ENCODE data around the gene NEAT1. TPM values are rescaled to one million over a fixed set of nuclear protein-coding genes. Genes with fewer than 3 reads are reported as not detected.

Gene NEAT1
- polyA plus RNA-seq, 3 donors: 0.90 to 293 (median 1.3) TPM

DNA sequence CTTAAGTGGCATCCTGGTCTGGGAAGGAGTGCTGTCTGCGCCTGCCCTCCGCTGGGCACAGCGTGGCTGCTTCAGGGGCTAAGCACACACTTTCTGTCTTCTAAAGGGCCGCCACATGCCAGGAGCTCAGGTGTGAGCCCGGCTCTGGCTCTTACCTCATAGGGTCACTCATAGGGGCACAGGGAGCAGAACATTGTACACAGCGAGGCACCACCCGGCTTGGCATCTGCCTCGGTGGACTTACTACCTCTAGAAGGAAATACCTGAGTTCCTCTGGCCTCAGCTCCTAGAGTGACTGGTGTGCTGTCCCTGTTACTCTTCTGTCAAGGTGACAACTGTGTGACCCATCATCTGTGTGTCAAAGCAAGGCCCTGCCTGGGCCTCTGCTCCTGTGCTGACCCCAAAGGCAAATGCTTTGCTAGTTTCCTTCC, 13.4 kb downstream of the NEAT1 start:
- peaks cover 100% of the 10 kb centered on the region for H4K20me1 ChIP-seq (ENCODE audit: insufficient read depth, low read length)
- peaks cover 84 to 87% of the 10 kb centered on the region in 2 donors for H3K36me3 Mint-ChIP-seq
- H3K4me1 ChIP-seq (ENCODE audit: control insufficient read depth in 1 of 2, insufficient read depth in 2 of 2, low read length in 2 of 2): peaks cover 52 to 93% of the 10 kb centered on the region in 2 donors

DNA sequence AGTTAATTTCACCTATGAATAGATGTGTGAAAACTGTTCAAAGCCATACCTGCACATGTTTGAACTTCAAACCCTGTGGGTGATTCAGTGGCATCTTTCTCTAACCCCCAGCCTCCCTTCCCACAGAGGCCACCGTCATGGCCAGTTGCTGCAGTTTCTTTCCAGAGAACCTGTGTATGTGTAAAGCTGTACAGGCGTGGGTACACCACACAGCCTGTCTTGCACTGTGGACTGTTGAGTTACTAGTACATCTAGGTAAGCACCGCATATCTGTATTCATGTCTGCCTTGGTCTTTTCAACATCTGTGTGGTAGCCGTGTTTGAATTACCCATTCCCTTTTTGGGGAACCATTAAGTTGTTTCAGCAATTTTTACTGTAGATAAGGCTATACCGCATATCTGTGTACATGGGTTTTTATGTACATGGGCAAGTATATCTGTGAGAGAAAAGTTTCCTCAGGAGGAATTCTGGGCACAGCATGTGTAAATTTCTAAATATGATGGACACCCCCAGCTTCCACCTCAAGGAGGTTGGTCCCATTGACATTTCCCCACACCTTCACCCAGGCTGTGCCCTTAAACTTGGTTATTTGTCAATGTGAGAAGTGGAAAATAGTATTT, 13.9 kb downstream of the NEAT1 start:
- peaks cover 0 to under 1% (median 0%) of the 10 kb centered on the region in 3 donors for H3K27me3 Mint-ChIP-seq (ENCODE audit: low read depth in 3 of 3)
- H3K4me3 Mint-ChIP-seq: peak overlapping the region in 1 of 2 donors; percentile 62
- peaks cover 91% of the 10 kb centered on the region for H3K4me1 Mint-ChIP-seq
- Histone ChIP-seq H2AFZ (ENCODE audit: insufficient read depth, low read depth, low read length, poor library complexity, severe bottlenecking) (no peak overlapping the region), H3K4me2 (replicated peaks; ENCODE audit: extremely low read depth, low read length, poor library complexity, severe bottlenecking) (peak overlapping the region; percentile 17), H3K27ac (ENCODE audit: low read depth in 1 of 2, low read length in 2 of 2) (peak overlapping the region in 1 of 2 donors; percentile 35), H3K79me2 (ENCODE audit: insufficient read depth, low read length) (peaks cover 88% of the 10 kb centered on the region), H3K36me3 (replicated peaks in 1 of 2; ENCODE audit: control insufficient read depth in 1 of 2, insufficient read depth in 2 of 2, low read length in 2 of 2) (peaks cover 51 to 73% of the 10 kb centered on the region in 2 donors), H4K20me1 (ENCODE audit: insufficient read depth, low read length) (peaks cover 100% of the 10 kb centered on the region), H3K27me3 (ENCODE audit: control insufficient read depth in 2 of 2, insufficient read depth in 2 of 2, low read length in 2 of 2) (no peaks in the 10 kb centered on the region), H3K4me1 (ENCODE audit: control insufficient read depth in 1 of 2, insufficient read depth in 2 of 2, low read length in 2 of 2) (peaks cover 54 to 93% of the 10 kb centered on the region in 2 donors), H3K4me3 (replicated peaks in 1 of 3; ENCODE audit: low read depth in 2 of 3, low read length in 3 of 3) (peak overlapping the region in 2 of 3 experiments; percentile 31 to 100), H3K9me3 (replicated peaks in 1 of 2; ENCODE audit: control insufficient read depth in 1 of 2, insufficient read depth in 1 of 2, low read length in 2 of 2) (no peaks in the 10 kb centered on the region), H3K9ac (ENCODE audit: insufficient read depth, low read length, poor library complexity, severe bottlenecking) (no peak overlapping the region)
- H3K9me3 Mint-ChIP-seq: no peaks in the 10 kb centered on the region
- peak overlapping the region in 4 of 7 donors; percentile 19 to 63 (median 26) for H3K27ac Mint-ChIP-seq
- intact Hi-C loops (cut with micrococcal nuclease): no loop called here
- TF ChIP-seq, protein P1, sequence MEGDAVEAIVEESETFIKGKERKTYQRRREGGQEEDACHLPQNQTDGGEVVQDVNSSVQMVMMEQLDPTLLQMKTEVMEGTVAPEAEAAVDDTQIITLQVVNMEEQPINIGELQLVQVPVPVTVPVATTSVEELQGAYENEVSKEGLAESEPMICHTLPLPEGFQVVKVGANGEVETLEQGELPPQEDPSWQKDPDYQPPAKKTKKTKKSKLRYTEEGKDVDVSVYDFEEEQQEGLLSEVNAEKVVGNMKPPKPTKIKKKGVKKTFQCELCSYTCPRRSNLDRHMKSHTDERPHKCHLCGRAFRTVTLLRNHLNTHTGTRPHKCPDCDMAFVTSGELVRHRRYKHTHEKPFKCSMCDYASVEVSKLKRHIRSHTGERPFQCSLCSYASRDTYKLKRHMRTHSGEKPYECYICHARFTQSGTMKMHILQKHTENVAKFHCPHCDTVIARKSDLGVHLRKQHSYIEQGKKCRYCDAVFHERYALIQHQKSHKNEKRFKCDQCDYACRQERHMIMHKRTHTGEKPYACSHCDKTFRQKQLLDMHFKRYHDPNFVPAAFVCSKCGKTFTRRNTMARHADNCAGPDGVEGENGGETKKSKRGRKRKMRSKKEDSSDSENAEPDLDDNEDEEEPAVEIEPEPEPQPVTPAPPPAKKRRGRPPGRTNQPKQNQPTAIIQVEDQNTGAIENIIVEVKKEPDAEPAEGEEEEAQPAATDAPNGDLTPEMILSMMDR (IDR thresholded peaks at IDR 0.05): no peak
- 100% methylated on average over 4 of the region's 5 CpGs for WGBS (ENCODE audit: insufficient coverage)
- H3K36me3 Mint-ChIP-seq: peaks cover 85 to 89% of the 10 kb centered on the region in 2 donors
- DNase-seq: no peak

More for the DNA sequence above, 13.4 kb downstream of the NEAT1 start:
- no peak for DNase-seq
- intact Hi-C loops (cut with micrococcal nuclease): no loop called here
- Histone ChIP-seq H3K27me3 (ENCODE audit: control insufficient read depth in 2 of 2, insufficient read depth in 2 of 2, low read length in 2 of 2) (no peaks in the 10 kb centered on the region), H3K79me2 (ENCODE audit: insufficient read depth, low read length) (peaks cover 88% of the 10 kb centered on the region), H3K4me2 (replicated peaks; ENCODE audit: extremely low read depth, low read length, poor library complexity, severe bottlenecking) (peak overlapping the region; percentile 17), H3K27ac (ENCODE audit: low read depth in 1 of 2, low read length in 2 of 2) (peak overlapping the region; percentile 6 to 35), H3K9me3 (replicated peaks in 1 of 2; ENCODE audit: control insufficient read depth in 1 of 2, insufficient read depth in 1 of 2, low read length in 2 of 2) (no peaks in the 10 kb centered on the region), H3K4me3 (replicated peaks in 1 of 3; ENCODE audit: low read depth in 2 of 3, low read length in 3 of 3) (peak overlapping the region in 2 of 3 experiments; percentile 31 to 100), H2AFZ (ENCODE audit: insufficient read depth, low read depth, low read length, poor library complexity, severe bottlenecking) (no peak overlapping the region), H3K9ac (ENCODE audit: insufficient read depth, low read length, poor library complexity, severe bottlenecking) (no peak overlapping the region), H3K36me3 (replicated peaks in 1 of 2; ENCODE audit: control insufficient read depth in 1 of 2, insufficient read depth in 2 of 2, low read length in 2 of 2) (peaks cover 51 to 75% of the 10 kb centered on the region in 2 donors)
- peak overlapping the region in 4 of 7 donors; percentile 26 to 74 (median 63) for H3K27ac Mint-ChIP-seq
- H3K27me3 Mint-ChIP-seq (ENCODE audit: low read depth in 3 of 3): no peaks in the 10 kb centered on the region
- H3K4me1 Mint-ChIP-seq: peaks cover 89% of the 10 kb centered on the region
- no peaks in the 10 kb centered on the region for H3K9me3 Mint-ChIP-seq
- TF ChIP-seq, protein P1 (IDR thresholded peaks at IDR 0.05): no peak
- H3K4me3 Mint-ChIP-seq: peak overlapping the region in 1 of 2 donors; percentile 62
- 96% methylated on average over 8 of the region's 8 CpGs for WGBS (ENCODE audit: insufficient coverage)

Measured in CD14-positive monocyte (primary cell).